Neural progenitor cell (in vitro differentiated cells): ENCODE results near the gene CYB5RL. TPM values are rescaled to one million over a fixed set of nuclear protein-coding genes. Genes with fewer than 3 reads are reported as not detected.
A peak's percentile ranks its signal among the peaks of the same experiment; 100 is the strongest.

Source experiments
- DNase-seq: peaks from one replicate; pipeline ENCODE4 v3.0.0-alpha.2; 2016; ENCODE audit warnings: low spot score
- H2AFZ ChIP-seq: fragments of 200-600 bp; sonication (generic); replicated peaks from 2 replicates; pipeline ENCODE4 v1.6.1; 2016; ENCODE audit warnings: antibody characterized with exemption
- H3F3A ChIP-seq: fragments of 200-600 bp; sonication (generic); 2 replicates; pipeline ENCODE4 v1.6.1; 2016; ENCODE audit warnings: antibody characterized with exemption, low read depth
- H3K27ac ChIP-seq: fragments of 200-600 bp; sonication (generic); 2 replicates; pipeline ENCODE4 v1.5.1; 2016; ENCODE audit warnings: mild to moderate bottlenecking
- H3K27me3 ChIP-seq: fragments of 200-600 bp; sonication (generic); 2 replicates; pipeline ENCODE4 v1.6.1; 2016; ENCODE audit warnings: mild to moderate bottlenecking, moderate library complexity
- H3K36me3 ChIP-seq: fragments of 200-600 bp; sonication (generic); 2 replicates; pipeline ENCODE4 v1.5.1; 2016
- H3K4me1 ChIP-seq: fragments of 200-600 bp; sonication (generic); 2 replicates; pipeline ENCODE4 v1.6.1; 2016; ENCODE audit warnings: mixed run types
- H3K4me2 ChIP-seq: fragments of 200-600 bp; sonication (generic); 2 replicates; pipeline ENCODE4 v1.6.1; 2016
- H3K4me3 ChIP-seq: fragments of 200-600 bp; sonication (generic); 2 replicates; pipeline ENCODE4 v1.5.1; 2016
- H3K79me2 ChIP-seq: fragments of 200-600 bp; sonication (generic); 2 replicates; pipeline ENCODE4 v1.6.1; 2016; ENCODE audit warnings: low read depth
- H3K9ac ChIP-seq: fragments of 200-600 bp; sonication (generic); 2 replicates; pipeline ENCODE4 v1.6.1; 2016
- H3K9me3 ChIP-seq: fragments of 200-600 bp; sonication (generic); 2 replicates; pipeline ENCODE4 v1.5.1; 2016; ENCODE audit warnings: low read depth
- H4K20me1 ChIP-seq: fragments of 200-600 bp; sonication (generic); 2 replicates; pipeline ENCODE4 v1.6.1; 2016; ENCODE audit warnings: low read depth
- H3K27ac Mint-ChIP-seq: 3 replicates; pipeline ENCODE4 v1.8.0; 2021; ENCODE audit warnings: mixed read lengths
- H3K27me3 Mint-ChIP-seq: 2 replicates; pipeline ENCODE4 v1.8.0; 2022; ENCODE audit warnings: low read depth, mild to moderate bottlenecking, inconsistent platforms, moderate library complexity, mixed read lengths; ENCODE audit not compliant: insufficient read depth
- H3K36me3 Mint-ChIP-seq: 3 replicates; pipeline ENCODE4 v1.8.0; 2021; ENCODE audit warnings: mixed read lengths
- H3K4me1 Mint-ChIP-seq: 3 replicates; pipeline ENCODE4 v1.8.0; 2021; ENCODE audit warnings: mixed read lengths
- H3K4me3 Mint-ChIP-seq: 3 replicates; pipeline ENCODE4 v1.8.0; 2021; ENCODE audit warnings: mild to moderate bottlenecking, moderate library complexity, mixed read lengths
- H3K9me3 Mint-ChIP-seq: 3 replicates; pipeline ENCODE4 v1.8.0; 2020; ENCODE audit warnings: mixed read lengths
- EZH2 ChIP-seq: fragments of 200-600 bp; sonication (generic); IDR thresholded peaks from 2 replicates; pipeline ENCODE4 v1.6.1; 2017; ENCODE audit warnings: antibody characterized with exemption, mild to moderate bottlenecking, moderate library complexity
- EZH2phosphoT487 ChIP-seq: fragments of 200-600 bp; sonication (generic); IDR thresholded peaks from 2 replicates; pipeline ENCODE4 v1.6.1; 2017; ENCODE audit warnings: antibody characterized with exemption
- total RNA-seq: library from RNA; depleted of rRNA; stranded (reverse); fragments of >200 nt; gene quantifications from 2 replicates; pipeline ENCODE4 v1.2.3, GENCODE V29; 2015; ENCODE audit warnings: low replicate concordance
- TF ChIP-seq, protein P1 (sequence below): fragments of 200-600 bp; sonication (generic); IDR thresholded peaks from 2 replicates; pipeline ENCODE4 v1.5.1; 2017; ENCODE audit warnings: antibody characterized with exemption, mild to moderate bottlenecking

CYB5RL gene
- total RNA-seq, 1 donor from 2014 or later = 6.4 TPM

DNA sequence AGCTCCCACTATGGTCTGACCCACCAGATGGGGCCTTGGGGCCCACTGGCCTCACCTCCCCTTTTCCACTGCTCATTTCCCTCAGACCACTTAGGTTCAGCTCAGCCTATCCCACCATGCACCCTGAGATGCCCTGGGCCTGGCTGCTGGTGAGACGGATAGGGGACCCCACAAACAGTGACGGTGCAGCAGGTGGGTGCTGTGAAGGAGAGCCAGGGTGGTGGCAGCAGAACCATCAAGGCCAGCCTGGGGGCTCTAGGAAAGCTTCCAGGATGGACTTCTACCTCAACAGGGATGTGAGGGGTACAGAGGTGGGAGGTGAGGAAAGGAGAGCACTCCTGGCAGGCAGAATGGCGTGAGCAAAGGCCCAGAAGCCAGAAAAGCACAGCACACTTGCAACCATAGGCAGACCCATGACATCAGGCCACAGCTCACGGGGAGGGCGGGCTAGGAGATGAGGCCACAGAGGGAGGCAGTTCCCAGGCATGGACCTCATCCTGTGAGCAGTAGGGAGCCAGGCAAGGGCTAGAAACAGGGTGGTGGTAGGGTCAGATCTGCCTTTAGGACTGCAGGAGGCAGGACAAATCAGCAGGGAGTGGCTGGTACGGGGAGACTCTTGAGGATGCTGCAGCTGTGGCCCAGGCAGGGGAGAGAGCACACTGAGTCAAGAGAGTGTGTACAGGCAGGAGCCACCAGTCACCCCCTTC, 23.1 kb downstream of the CYB5RL start:
- Histone ChIP-seq H3K4me1 (peaks cover 5% of the 10 kb centered on the region), H3K4me3 (no peak overlapping the region), H3K9me3 (no peaks in the 10 kb centered on the region), H2AFZ (no peak overlapping the region), H3F3A (no peaks in the 10 kb centered on the region), H3K27me3 (no peaks in the 10 kb centered on the region), H3K79me2 (no peaks in the 10 kb centered on the region), H3K27ac (no peak overlapping the region), H4K20me1 (no peaks in the 10 kb centered on the region), H3K4me2 (no peak overlapping the region), H3K36me3 (no peaks in the 10 kb centered on the region), H3K9ac (no peak overlapping the region)
- TF ChIP-seq EZH2 = no peak
- TF ChIP-seq, protein P1, sequence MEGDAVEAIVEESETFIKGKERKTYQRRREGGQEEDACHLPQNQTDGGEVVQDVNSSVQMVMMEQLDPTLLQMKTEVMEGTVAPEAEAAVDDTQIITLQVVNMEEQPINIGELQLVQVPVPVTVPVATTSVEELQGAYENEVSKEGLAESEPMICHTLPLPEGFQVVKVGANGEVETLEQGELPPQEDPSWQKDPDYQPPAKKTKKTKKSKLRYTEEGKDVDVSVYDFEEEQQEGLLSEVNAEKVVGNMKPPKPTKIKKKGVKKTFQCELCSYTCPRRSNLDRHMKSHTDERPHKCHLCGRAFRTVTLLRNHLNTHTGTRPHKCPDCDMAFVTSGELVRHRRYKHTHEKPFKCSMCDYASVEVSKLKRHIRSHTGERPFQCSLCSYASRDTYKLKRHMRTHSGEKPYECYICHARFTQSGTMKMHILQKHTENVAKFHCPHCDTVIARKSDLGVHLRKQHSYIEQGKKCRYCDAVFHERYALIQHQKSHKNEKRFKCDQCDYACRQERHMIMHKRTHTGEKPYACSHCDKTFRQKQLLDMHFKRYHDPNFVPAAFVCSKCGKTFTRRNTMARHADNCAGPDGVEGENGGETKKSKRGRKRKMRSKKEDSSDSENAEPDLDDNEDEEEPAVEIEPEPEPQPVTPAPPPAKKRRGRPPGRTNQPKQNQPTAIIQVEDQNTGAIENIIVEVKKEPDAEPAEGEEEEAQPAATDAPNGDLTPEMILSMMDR = no peak
- TF ChIP-seq EZH2phosphoT487 = no peak
- no peak for DNase-seq
- Mint-ChIP-seq H3K27ac (peak overlapping the region; percentile 72), H3K27me3 (peaks cover 2% of the 10 kb centered on the region), H3K36me3 (no peaks in the 10 kb centered on the region), H3K4me1 (peaks cover 49% of the 10 kb centered on the region), H3K9me3 (no peaks in the 10 kb centered on the region), H3K4me3 (no peak overlapping the region)

DNA sequence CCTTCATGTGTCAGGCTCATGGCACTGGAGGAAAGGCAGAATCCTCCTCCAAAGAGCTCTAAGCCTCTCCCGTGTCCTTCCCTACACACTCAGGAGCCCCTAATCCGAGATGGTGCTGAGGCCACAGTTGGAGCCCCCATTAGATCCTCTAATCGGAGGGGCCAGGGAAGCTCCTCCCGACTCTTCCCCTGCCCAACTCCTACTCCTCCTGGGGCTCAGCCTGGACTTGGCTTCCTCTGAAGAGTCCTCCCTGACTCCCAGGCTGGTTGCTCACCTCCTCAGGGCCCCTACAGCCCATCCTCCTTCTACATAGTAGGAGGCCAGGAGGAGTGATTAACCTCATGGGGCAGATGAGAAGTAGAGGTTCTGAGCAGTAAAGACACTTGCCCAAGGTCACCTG, 25.7 kb downstream of the CYB5RL start:
- Histone ChIP-seq H3K9me3 (no peaks in the 10 kb centered on the region), H3K4me3 (no peak overlapping the region), H3K4me1 (peaks cover 5% of the 10 kb centered on the region), H4K20me1 (no peaks in the 10 kb centered on the region), H3K27me3 (no peaks in the 10 kb centered on the region), H3K36me3 (no peaks in the 10 kb centered on the region), H3K9ac (no peak overlapping the region), H2AFZ (no peak overlapping the region), H3K79me2 (no peaks in the 10 kb centered on the region), H3K27ac (no peak overlapping the region), H3K4me2 (no peak overlapping the region), H3F3A (no peaks in the 10 kb centered on the region)
- Mint-ChIP-seq H3K27me3 (peaks cover 4% of the 10 kb centered on the region), H3K36me3 (no peaks in the 10 kb centered on the region), H3K27ac (peak overlapping the region; percentile 46), H3K4me3 (no peak overlapping the region), H3K9me3 (no peaks in the 10 kb centered on the region), H3K4me1 (peaks cover 48% of the 10 kb centered on the region)
- DNase-seq = no peak
- no peak for TF ChIP-seq EZH2phosphoT487
- TF ChIP-seq EZH2 = no peak
- TF ChIP-seq, protein P1 = no peak

DNA sequence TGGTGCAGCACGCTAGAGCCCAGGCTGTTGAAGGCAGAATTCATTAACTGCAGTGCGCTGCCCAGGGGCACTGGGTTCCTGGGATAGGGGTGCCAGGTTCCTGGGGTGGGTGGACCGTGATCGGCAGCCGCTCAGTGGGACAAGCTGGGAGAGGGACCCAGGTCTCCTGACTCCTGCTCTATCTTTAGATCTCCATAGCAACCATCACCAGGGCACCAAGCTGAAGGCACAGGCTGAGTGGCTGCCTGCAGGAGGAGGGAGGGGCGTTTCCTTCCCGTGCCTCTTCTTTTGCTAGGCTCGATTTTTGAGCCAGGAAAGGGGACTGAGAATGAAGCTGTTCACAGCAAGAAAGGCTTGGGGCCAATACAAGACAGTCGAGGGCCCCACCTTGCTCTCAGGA, 26.1 kb downstream of the CYB5RL start:
- Histone ChIP-seq H2AFZ (no peak overlapping the region), H3K27ac (no peak overlapping the region)
- TF ChIP-seq EZH2phosphoT487 = no peak
- no peak for TF ChIP-seq EZH2
- TF ChIP-seq, protein P1 = no peak

More for the DNA sequence above, 26.1 kb downstream of the CYB5RL start:
- H3K9me3 ChIP-seq = no peaks in the 10 kb centered on the region
- peaks cover 4% of the 10 kb centered on the region for H3K27me3 Mint-ChIP-seq
- no peaks in the 10 kb centered on the region for H3K36me3 Mint-ChIP-seq
- H3K79me2 ChIP-seq = no peaks in the 10 kb centered on the region
- DNase-seq = peak; percentile 27
- H3F3A ChIP-seq = no peaks in the 10 kb centered on the region
- no peaks in the 10 kb centered on the region for H3K27me3 ChIP-seq
- peaks cover 48% of the 10 kb centered on the region for H3K4me1 Mint-ChIP-seq
- H3K4me2 ChIP-seq = no peak overlapping the region
- H4K20me1 ChIP-seq = no peaks in the 10 kb centered on the region
- peak overlapping the region; percentile 70 for H3K27ac Mint-ChIP-seq
- H3K4me3 Mint-ChIP-seq = peak overlapping the region; percentile 27
- no peak overlapping the region for H3K4me3 ChIP-seq
- H3K4me1 ChIP-seq = peaks cover 5% of the 10 kb centered on the region
- no peaks in the 10 kb centered on the region for H3K36me3 ChIP-seq
- no peaks in the 10 kb centered on the region for H3K9me3 Mint-ChIP-seq
- H3K9ac ChIP-seq = no peak overlapping the region
